ENCODE measurements around the gene MED13L.
"Not testable (repeated sequence)": the region's sequence is repeated elsewhere in the genome, so short reads cannot be mapped to it uniquely, and the experiment has no call there.

The MED13L gene

DNA sequence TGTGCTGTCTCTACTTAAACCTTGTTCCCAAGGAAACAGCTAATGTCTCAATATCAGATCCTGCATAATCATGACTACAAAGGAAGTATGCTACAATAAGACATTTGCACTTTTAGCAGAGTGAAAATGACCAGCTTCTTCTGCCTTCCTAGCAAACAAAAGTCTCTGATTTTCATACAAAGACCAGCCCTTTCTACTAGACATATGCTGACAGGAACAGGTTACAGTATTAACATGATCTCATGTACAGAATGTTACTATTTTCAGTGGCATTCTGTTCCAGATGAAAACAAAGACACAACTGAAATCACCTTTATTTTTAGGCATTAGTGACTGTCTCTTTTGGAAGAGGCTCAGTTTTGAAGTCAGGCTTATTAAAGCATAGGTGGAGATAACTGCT, 228.6 kb downstream of the MED13L start:
- peak in 1 of 2 donors; percentile 36 for DNase-seq

DNA sequence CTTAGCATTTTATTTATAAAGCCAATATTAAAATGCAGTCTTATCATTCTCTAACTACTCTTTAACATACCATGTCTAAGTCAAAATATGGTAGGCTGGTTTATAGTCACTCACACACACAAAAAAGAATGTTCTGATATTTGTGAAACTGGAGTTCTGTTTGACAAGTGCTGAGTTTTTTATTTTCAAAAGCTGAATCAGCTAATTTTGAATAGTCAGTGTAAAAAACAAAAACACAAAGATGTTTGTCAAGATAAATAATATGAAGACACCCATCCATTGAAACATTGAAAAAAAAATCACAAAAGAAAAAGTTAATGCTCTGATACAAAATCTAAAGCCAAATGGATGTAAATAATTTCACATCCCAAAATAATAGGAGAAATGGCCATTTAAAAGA, 231.5 kb downstream of the MED13L start:
- no peak for DNase-seq

DNA sequence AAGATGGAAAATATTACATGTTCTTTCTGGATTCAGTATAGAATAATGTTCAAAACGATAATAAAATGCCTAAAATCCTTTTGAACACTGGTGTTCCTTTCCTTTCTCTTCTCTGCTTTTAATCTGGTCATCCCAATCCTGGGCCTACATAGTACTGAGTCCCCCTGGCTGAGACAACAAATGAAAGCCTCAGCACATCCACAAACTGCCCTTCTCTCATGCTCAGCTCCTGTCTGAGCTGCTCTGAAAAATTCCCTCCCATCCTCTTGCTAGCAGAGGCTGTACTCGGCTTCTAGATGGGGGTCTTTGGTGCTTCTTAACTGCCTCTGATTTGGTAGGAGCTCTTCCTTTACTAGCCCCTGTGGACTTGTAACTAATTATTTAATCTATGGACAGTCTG, 232.3 kb downstream of the MED13L start:
- no peak for DNase-seq

DNA sequence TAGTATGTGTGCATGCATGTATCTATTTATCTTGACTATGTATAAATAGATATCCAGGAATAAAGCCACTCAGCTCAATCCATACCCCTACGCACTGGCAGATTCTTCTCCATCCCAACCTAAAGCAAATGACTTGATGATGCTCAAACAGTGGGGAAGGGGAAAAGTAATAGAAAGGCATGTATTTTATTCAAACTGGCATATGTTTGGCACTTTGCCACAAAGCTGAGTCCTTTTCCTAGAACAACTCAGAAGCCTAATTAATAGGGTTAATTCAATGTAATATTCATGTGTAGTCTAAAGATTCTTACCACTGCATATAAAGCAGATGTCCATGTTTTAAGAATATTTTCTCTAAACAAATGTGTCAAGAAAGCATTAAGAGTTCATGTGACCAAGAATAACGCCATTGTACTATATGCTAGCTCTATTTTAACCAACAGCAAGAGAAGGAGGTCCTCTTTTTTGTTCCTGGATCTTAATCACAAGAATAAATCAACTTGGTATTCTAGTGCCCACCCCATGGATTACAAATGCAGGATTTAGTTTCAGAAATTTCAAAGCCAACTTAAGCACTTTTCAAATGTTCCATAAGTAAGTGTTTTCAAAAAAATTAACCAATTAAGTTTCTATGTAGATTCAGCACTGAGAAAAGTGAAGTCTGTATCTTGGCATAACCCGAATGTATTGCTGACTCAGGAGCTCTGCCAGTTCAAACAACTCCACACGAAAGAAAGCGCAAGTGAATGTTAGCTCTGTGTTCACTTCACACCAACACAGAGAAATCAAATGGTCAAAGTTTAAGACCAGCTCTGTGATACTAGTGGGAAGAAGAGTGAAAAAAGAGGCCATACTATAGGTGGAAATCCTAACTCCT, 233.6 kb downstream of the MED13L start:
- DNase-seq, result no peak

DNA sequence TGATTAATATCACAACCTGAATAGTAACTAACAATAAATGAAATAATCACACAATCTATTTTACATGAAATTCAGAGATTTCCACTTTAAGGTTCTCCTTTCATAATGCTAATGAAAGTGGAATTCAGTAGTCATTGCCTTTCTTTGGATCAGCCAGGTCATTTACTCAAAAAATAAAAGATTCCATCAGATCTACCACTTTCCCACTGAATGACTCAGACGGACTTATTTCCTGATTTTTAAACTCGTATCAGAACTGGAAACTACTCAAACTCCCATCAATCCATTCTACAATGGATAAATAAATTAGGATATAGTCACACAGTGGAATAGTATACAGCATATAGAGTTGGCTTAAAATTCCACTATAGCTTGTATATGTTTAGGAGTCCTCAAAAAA, 237.1 kb downstream of the MED13L start:
- no peak for DNase-seq

DNA sequence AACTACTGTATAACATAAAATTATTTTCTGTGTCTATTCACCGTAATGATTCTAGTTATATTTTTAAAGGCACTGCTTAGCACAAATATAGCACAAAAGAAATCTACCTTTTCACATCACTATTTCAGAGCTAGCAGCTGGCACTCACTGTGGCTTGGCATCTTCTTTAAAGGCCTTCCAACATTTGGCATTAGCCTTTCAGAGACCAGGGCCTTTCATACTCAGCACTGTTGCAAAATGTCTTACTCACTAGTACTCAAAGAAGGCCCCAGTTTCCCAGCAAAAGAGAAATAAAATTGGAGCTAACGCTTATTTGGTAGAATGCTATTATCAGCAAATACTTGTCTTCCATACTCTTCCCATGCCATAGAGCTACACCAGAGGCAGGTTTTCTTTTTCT, 238.4 kb downstream of the MED13L start:
- no peak for DNase-seq

DNA sequence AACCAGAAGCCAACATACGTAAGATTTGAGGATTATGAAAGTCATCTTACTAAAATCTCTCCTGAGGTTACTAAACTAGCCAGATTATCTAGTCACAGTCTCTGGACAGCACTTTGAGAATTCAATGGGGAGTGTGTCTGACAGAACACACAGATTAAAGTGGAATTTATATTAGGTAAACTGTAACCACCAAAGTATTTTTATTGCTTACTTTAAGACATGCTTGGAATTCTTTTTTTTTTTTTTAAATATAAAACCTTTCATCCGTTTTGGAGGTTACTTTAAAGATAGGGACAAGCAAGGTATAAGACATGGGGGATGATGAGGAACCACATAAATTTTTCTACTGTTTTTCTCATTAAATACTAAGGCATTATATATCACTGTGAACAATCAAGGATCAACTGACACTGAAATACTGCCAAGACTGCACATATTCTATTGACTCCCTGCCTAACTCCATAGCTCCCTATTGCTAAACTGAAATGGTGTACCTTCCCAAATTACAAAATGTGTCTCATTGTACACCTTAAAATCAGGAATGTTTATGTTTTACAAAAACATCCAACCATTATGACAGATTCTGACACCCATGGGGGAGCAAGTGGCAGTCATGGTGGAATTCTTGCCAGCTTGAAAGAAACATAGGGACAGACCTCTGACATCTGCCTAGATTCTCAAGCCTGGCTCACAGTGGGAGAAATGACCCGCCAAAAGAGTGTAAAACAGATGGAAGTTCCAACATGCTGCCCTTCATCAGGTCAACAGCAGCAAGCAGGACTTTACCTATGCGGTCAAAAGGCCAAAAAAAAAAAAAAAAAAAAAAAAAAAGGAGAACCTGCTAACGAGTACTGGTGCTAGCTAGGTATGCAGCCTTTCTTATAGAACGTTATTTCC, 239.3 kb downstream of the MED13L start:
- no peak for DNase-seq

DNA sequence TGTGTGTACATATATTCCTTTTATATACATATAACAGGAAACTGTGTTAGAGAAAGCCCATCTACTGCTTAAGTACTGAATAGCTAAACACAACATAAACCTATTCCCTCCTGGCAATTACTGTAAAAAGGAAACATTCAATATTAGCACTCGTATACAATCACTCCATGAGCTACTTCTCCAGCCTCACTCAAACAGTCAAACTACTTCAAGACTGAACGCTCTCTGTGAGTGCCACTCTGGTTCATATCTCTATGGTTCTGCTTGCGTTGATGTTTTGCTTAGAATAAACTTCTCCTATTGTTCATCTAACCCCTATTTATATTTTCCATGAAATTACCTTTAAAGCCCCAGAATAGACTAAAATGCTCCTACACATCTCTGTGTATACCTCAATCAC, 243.7 kb downstream of the MED13L start:
- no peak for DNase-seq

DNA sequence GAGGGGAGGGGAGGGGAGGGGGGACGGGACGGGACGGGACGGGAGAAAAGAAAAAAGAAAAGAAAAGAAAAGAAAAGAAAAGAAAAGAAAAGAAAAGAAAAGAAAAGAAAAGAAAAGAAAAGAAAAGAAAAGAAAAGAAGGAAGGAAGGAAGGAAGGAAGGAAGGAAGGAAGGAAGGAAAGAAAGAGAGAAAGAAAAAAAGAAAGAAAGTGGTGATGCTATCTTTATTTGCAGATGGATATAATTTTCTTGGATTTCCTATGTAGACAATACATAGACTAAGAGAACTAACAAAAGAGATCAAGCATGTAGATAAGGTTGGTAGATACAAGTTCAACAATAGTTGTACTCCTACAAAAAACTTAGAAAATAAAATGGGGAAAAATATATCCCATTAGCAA, 245.9 kb downstream of the MED13L start:
- not testable (repeated sequence) for DNase-seq

DNA sequence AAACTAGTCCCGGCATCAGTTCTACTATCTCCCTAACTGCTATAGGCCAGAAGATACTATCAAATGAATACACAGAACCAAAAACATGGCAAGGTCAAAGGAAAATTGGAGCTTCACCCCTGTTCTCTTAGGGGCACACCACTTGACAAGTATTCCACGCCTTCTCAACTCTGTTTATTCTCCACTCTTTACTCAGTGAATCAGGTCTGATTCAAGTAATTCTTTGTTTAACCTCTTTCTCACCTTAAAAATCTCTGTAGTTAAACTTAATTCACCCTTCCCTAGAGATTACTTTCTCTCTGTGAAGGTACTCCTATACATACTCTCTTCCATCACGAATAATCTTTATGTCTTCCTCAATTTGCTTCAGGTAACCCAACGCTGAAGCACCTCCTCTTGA, 248.9 kb downstream of the MED13L start:
- no peak for DNase-seq

DNA sequence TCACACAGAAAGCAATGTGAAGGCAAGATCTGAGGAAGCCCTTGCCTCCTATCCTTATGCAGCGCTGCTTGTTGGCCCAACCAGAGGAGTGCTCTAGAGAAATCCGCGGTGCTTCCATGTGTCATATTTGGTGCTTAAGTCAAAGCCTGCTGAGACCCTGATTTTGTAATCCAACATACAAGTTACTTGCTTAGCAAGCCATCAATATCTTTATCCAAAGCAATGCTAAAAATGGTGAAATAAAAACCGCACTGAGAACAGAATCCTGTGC, 250.0 kb downstream of the MED13L start:
- no peak for DNase-seq

DNA sequence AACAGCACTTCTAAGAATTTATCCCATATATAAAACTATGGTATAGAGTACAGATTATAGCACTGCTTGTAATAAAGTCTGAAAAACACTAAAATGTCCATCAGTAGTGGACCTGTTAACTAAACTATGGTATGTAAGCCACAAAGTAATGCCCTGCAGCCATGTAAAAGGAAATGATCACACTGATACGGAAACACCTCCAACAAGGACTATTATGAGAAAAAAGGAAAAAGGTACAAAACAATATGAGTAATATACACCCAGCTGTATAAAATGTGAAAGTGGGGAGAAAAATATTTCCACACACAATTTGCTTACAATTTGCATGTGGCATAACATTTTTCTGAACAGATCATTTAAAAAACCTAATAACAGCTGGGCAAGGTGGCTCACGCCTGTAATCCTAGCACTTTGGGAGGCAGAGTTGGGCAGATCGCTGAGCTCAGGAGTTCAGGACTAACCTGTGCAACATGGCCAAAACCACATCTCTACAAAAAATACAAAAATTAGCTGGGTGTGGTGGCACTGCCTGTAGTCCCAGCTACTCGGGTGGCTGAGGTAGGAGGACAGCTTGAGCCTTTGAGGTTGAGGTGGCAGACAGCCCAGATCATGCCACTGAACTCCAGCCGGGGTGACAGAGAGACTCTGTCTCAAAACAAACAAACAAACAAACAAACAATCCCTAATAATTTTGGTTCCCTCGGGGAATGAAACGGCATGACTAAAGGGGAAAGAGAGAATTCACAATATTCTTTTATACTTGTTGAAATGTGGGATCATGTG, 250.5 kb downstream of the MED13L start:
- no peak for DNase-seq

DNA sequence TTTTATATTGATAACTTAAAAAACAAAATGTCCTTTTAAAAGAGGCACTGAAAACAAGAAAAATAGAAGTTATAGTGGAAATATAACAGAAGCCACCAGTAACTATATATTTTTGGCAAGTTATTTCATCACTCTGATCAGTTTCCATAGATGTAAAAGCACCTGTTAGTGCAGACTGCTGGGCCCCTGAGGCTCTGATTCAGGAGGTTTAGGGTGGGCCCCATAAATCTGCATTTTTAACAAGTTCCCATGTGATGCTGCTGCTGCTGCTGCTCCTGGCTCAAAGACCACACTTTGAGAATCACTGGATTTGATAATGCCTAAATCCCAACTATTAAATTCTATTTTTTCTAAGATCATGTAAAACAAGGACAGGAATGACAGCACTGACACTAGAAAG, 251.1 kb downstream of the MED13L start:
- no peak for DNase-seq

DNA sequence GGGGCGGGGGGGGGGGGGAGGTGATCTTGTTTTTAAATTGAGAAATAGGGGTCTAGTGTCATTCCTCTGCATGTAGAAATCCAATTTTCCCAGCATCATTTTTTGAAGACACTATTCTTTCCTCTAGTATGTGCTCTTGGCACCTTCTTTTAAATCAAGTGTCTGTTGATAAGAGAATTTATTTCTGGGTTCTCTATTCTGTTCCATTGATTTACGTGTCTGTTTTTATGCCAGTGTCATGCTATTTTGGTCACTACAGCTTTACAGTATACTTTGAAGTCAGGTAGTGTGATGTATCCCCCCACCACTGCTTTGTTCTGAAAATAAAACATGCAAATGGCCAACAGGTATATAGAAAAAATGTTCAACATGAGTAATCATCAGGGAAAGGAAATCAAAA, 252.7 kb downstream of the MED13L start:
- no peak for DNase-seq

DNA sequence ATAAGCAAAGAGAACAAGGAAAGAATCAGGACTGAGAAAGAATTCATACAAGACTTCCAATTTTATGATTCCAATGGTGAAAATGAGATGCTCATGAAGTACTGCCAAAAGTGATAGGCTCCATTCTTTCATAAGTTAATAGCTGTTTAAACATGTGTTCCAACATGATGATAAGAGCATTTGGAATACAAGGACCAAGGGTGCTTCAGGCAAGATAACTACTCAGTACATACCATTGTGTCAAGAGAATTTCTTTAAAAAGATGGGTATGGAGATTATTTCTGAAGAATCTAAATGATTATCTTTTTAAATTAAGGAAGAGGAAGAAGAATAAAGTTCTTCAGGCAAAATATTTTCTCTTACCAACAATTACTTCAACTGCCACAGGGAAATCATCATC, 258.1 kb downstream of the MED13L start:
- no peak for DNase-seq

DNA sequence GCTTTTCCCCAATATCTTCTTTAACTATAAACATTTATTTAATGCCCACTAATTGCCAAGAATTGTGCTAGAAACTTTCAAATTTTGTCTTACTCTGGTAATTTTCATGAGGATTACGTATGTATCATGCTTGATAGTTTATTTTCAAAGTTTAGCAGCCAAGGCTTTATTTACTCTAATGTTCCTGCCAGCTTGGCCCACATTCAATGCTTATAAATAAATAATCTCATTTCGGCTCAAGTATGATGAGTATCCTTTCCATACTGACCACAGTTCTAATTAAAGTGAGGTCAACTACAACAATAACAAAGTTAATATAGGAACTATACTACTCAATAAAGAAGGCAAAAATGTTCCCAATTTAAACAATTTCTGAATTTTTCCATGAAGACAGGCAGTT, 259.2 kb downstream of the MED13L start:
- no peak for DNase-seq

DNA sequence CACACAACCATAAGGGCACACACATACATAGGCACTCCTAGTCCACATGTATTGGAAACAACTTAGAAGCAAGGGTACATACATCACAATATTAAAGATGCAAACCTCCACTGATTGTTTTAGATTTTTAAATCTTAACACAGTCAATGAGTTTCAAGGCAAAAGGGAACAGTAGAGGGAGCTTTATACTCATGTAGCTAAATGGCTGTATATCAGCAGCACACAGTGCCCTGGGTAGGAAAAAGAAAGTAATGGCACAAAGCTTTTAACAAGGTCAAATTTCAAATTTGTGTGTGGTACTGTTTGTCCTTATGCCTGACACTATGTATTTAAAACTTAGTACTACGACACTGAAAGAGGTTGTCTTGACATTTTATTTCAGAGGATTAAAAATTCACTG, 262.0 kb downstream of the MED13L start:
- DNase-seq, result peak in 1 of 2 donors; percentile 26

DNA sequence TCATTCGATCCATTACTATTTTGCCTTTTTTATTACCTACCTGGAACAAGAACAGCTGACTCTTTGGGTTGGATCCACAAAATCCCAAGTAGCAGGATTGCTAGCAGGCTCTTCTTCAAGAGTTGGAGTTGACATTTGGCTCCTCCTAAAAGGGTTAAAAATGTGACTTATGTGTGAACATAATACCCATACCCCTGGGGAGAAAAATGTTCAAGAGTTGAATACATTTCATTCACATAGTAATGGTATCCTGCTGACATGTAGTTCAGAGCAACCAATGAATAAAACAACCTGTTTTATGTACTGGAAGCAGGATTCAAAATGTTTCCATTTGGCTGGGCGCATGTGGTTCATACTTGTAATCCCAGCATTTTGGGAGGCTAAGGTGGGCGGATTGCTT, 264.7 kb downstream of the MED13L start:
- no peak for DNase-seq

DNA sequence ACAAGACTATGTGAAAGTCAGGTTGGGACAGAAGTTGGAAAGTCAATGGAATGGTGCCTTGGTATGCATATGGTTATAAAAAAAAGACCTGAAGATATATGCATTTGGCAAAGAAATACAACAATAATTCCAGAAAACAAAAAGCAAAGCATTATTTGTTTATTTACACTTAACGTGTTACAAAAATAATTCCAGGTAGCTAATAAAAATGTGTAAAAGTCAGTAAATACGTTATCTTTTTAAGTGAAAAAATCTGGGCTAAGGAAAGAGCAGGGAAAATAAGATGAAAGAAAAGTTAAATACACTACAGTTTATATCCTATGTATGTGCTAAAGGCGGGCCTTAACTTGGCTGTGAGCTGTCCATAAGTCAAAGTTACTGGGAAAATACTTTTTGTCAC, 266.3 kb downstream of the MED13L start:
- no peak for DNase-seq

DNA sequence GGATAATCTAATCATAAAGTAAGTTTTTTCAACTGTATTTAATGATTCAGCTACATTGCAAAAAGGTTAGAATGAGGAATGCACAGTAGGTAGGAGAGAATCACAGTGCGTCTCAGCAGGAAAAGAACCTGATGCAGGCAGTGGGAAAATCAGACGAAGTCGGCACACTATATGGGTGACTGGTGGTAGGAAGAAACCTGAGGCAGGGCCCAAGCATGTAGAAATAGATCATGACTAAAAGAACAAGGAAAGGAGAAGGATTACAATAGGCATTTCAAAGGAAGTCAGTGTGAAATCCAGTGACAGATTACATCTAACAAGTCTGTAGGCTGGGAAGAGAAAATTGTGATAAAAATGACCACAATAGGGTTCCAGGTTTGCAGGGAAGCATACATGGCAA, 267.0 kb downstream of the MED13L start:
- no peak for DNase-seq

DNA sequence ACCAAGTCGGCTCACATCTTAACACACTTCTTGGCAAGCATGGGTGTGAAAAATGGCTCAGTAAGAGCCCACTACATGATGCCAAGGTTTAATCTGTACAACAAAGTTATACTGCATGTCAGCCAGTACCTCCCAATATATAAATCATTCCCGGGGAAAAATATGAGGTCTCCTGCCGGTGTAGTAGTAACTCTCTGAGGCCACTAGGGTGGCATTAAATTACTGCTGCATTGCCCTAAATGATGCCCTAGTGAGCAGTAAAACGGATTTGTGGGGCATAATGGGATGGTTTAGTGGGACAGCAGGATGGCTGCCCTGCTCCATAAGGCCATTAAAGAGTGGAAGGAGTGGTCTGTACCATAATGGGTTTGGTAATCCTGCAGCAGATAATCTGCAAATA, 267.7 kb downstream of the MED13L start:
- no peak for DNase-seq

DNA sequence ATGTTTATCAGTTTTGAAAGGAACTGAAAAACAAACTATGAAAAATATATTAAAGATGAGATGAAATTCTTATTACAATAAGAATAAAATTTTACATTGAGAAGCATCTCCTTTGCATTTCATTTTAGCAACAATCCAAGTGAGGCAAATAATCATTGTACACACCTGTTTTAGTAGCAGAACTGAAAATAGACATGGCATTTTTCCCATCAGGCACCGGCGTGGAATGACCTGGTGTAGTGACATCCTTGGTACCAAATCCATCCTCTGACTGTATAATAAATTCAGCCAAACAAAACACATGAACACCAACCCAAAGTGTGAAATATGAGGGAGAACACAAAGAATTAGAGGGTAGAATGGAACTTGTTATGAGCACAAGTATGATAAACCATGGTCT, 271.4 kb downstream of the MED13L start:
- DNase-seq, result no peak

DNA sequence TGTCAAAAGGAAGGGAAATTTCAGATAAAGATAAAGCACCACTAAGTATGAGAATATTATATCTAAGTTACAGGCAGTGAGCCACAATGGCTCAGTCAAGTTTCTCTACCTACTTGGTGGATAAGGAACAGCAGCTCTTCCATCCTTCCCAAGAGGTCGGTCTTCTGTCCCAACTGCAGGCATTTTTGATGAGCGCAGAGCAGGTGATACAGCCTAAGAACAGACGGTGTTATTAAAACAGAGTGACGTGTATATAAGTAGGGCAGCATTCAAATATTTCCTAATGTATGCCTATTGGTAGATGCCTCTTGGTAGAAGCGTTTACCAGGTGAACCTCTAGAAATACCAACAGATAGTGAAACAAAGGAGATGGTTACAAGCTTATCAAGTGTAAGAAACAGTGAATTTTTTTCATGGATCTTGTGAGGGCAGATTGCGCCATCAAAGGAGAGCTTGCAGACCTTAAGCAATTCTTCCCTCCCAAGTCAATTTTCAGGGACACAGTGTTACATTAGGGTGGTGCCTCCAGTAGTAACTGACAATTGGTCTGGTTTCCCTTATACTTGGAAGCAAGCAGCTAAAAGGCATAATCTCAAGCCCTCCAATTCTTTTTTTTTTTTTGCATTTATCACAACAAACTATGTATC, 274.5 kb downstream of the MED13L start:
- DNase-seq, result peak in 1 of 2 donors; percentile 14
